MM.1S (cell line): ENCODE measurements around the gene S100A4.
"Not testable (repeated sequence)": the region's sequence is repeated elsewhere in the genome, so short reads cannot be mapped to it uniquely, and the experiment has no call there.

Experiments
- DNase-seq: peaks from one replicate; pipeline ENCODE4 v3.0.0-alpha.2; 2015
- H2AFZ ChIP-seq: fragments of 300-600 bp; sonication (generic); 2 replicates; pipeline ENCODE4 v1.6.0; 2016; ENCODE audit warnings: antibody characterized with exemption, low read length
- H3F3A ChIP-seq: fragments of 300-600 bp; sonication (generic); 2 replicates; pipeline ENCODE4 v1.6.1; 2016; ENCODE audit warnings: mild to moderate bottlenecking, antibody characterized with exemption, low read length, moderate library complexity, mixed read lengths; ENCODE audit not compliant: insufficient read depth
- H3K27ac ChIP-seq: fragments of 300-600 bp; sonication (generic); 2 replicates; pipeline ENCODE4 v1.5.1; 2016; ENCODE audit warnings: mild to moderate bottlenecking, low read length
- H3K27me3 ChIP-seq: fragments of 300-600 bp; sonication (generic); replicated peaks from 2 replicates; pipeline ENCODE4 v1.6.0; 2016; ENCODE audit warnings: low read length; ENCODE audit not compliant: insufficient read depth
- H3K36me3 ChIP-seq: fragments of 300-600 bp; sonication (generic); replicated peaks from 2 replicates; pipeline ENCODE4 v1.6.1; 2016; ENCODE audit warnings: mild to moderate bottlenecking, low read length, mixed read lengths; ENCODE audit not compliant: insufficient read depth
- H3K4me1 ChIP-seq: fragments of 300-600 bp; sonication (generic); 2 replicates; pipeline ENCODE4 v1.6.1; 2016; ENCODE audit warnings: low read length, mixed read lengths
- H3K4me2 ChIP-seq: fragments of 300-600 bp; sonication (generic); 2 replicates; pipeline ENCODE4 v1.6.0; 2016; ENCODE audit warnings: low read depth, low read length
- H3K4me3 ChIP-seq: fragments of 300-600 bp; sonication (generic); 2 replicates; pipeline ENCODE4 v1.5.1; 2016; ENCODE audit warnings: low read length, mixed read lengths
- H3K79me2 ChIP-seq: fragments of 300-600 bp; sonication (generic); 2 replicates; pipeline ENCODE4 v1.6.1; 2016; ENCODE audit warnings: mixed run types, low read length, mixed read lengths
- H3K9ac ChIP-seq: fragments of 300-600 bp; sonication (generic); 2 replicates; pipeline ENCODE4 v1.6.1; 2016; ENCODE audit warnings: low read length, mixed read lengths
- H3K9me2 ChIP-seq: fragments of 300-600 bp; sonication (generic); replicated peaks from 2 replicates; pipeline ENCODE4 v1.6.1; 2016; ENCODE audit warnings: mild to moderate bottlenecking, low read length, mixed read lengths; ENCODE audit not compliant: insufficient read depth
- H3K9me3 ChIP-seq: fragments of 300-600 bp; sonication (generic); replicated peaks from 2 replicates; pipeline ENCODE4 v1.6.1; 2016; ENCODE audit warnings: mild to moderate bottlenecking, low read length, mixed read lengths; ENCODE audit not compliant: insufficient read depth
- H4K20me1 ChIP-seq: fragments of 300-600 bp; sonication (generic); 2 replicates; pipeline ENCODE4 v1.6.1; 2016; ENCODE audit warnings: mild to moderate bottlenecking, low read length, moderate library complexity, mixed read lengths; ENCODE audit not compliant: insufficient read depth
- EZH2 ChIP-seq: fragments of 300-600 bp; sonication (generic); optimal IDR thresholded peaks from 2 replicates; pipeline ENCODE3; 2017; ENCODE audit warnings: low read depth, mild to moderate bottlenecking, antibody characterized with exemption, low read length, mixed read lengths
- EZH2phosphoT487 ChIP-seq: fragments of 300-600 bp; sonication (generic); IDR thresholded peaks from 2 replicates; pipeline ENCODE4 v1.6.1; 2018; ENCODE audit warnings: antibody characterized with exemption, low read length
- TF ChIP-seq, protein P1 (sequence below): fragments of 300-600 bp; sonication (generic); IDR thresholded peaks from 2 replicates; pipeline ENCODE4 v1.5.1; 2016; ENCODE audit warnings: antibody characterized with exemption, low read length, mixed read lengths

The S100A4 gene

DNA sequence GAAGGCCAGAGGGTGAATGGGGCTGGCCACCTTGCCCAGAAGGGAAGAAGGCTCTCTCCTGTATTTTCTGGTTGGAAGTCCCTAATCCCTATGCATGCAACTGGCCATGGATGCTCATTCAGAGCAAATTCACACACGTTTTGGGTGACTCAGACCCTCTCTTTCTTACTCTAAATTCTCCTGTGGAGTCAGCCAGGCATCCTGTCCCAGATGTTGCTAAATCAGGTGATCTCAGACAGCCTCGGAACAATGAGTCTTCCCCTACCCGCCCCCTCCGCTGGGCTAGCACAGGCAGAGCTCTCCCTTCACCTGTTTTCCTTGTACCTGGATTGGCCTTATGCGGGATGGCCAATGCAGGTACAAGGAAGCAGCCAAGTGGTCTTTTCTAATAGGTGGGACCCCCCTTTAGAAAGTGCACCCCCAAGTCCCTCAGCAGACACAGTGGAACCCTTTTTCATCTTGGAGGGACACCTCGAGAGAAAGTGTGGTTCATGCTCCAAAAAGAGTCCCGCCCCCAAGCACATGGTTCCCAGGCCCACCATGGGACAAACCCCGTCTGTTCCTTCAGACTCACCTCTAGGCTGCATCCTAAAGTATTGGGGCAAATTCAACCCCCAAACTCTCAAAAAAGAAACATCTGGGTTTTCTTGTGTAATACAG lies 18.5 kb downstream of the S100A4 start:
- H2AFZ ChIP-seq, result no peak overlapping the region
- peaks cover 2% of the 10 kb centered on the region for H3K4me1 ChIP-seq

DNA sequence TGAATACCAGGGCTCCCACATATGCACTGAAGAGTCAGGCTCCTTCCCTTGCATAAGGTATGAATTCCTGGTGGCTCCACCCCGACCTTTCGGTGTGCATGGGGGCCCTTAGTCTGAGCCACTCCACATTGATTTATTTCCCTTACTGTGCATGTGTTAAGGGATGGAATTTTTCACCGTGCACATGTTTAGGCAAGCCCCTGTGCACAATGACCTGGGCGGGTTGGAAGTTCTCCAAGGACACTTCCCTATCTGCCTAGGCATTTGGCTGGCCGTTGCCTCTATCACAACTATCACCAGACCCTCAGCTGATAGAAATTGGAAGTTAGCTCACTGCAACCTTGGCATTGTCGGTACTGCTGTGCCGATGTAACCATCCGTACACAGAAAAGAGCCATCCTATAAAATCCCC lies 19.5 kb downstream of the S100A4 start:
- no peaks in the 10 kb centered on the region for H4K20me1 ChIP-seq
- no peaks in the 10 kb centered on the region for H3K9me3 ChIP-seq
- H3K9me2 ChIP-seq, result no peaks in the 10 kb centered on the region
- no peak for DNase-seq
- H2AFZ ChIP-seq, result no peak overlapping the region
- H3K79me2 ChIP-seq, result no peaks in the 10 kb centered on the region
- H3F3A ChIP-seq, result no peaks in the 10 kb centered on the region
- no peak overlapping the region for H3K9ac ChIP-seq
- no peak overlapping the region for H3K4me2 ChIP-seq
- H3K27me3 ChIP-seq, result no peaks in the 10 kb centered on the region
- no peak overlapping the region for H3K27ac ChIP-seq
- H3K36me3 ChIP-seq, result no peaks in the 10 kb centered on the region
- H3K4me3 ChIP-seq, result no peak overlapping the region
- no peaks in the 10 kb centered on the region for H3K4me1 ChIP-seq
- TF ChIP-seq EZH2, result no peak
- TF ChIP-seq EZH2phosphoT487, result no peak
- TF ChIP-seq, protein P1, sequence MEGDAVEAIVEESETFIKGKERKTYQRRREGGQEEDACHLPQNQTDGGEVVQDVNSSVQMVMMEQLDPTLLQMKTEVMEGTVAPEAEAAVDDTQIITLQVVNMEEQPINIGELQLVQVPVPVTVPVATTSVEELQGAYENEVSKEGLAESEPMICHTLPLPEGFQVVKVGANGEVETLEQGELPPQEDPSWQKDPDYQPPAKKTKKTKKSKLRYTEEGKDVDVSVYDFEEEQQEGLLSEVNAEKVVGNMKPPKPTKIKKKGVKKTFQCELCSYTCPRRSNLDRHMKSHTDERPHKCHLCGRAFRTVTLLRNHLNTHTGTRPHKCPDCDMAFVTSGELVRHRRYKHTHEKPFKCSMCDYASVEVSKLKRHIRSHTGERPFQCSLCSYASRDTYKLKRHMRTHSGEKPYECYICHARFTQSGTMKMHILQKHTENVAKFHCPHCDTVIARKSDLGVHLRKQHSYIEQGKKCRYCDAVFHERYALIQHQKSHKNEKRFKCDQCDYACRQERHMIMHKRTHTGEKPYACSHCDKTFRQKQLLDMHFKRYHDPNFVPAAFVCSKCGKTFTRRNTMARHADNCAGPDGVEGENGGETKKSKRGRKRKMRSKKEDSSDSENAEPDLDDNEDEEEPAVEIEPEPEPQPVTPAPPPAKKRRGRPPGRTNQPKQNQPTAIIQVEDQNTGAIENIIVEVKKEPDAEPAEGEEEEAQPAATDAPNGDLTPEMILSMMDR, result no peak

More for the DNA sequence above, 18.5 kb downstream of the S100A4 start:
- no peaks in the 10 kb centered on the region for H3K9me2 ChIP-seq
- H3K27me3 ChIP-seq, result no peaks in the 10 kb centered on the region
- no peaks in the 10 kb centered on the region for H3F3A ChIP-seq
- no peak overlapping the region for H3K27ac ChIP-seq
- no peak overlapping the region for H3K4me3 ChIP-seq
- no peak for DNase-seq
- H4K20me1 ChIP-seq, result no peaks in the 10 kb centered on the region
- no peak overlapping the region for H3K9ac ChIP-seq
- no peaks in the 10 kb centered on the region for H3K9me3 ChIP-seq
- no peak for TF ChIP-seq EZH2
- no peak for TF ChIP-seq EZH2phosphoT487
- TF ChIP-seq, protein P1, result no peak
- H3K4me2 ChIP-seq, result no peak overlapping the region
- no peaks in the 10 kb centered on the region for H3K36me3 ChIP-seq
- no peaks in the 10 kb centered on the region for H3K79me2 ChIP-seq

DNA sequence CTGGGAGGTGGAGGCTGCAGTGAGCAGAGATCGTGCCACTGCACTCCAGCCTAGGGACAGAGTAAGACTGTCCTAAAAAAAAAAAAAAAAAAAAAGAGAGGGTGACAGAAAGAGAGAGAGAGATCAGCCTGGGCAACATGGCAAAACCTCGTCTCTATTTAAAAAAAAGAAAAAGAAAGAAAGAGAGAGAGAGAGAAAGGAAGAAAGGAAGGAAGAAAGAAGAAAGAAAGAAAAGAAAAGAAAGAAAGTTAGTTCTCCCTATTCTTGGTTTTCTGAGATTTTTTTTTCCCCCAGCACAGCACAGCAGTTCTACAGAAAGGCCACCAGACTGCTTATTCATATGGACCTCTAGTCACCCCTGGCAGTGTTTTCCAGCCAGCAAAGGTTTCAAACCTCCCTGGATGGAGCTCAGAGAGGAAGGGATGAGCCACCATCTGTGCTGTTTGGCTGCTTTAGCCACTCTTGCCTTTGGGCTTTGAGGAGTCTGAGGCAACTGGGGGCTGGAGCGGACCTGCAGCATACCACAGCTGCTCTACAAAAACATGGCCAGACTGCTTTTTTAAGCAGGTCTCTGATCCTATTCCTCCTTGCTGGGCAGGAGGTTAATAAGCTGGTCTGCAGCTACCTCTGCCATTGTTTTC lies 20.4 kb downstream of the S100A4 start:
- Histone ChIP-seq H3K27me3 (no peaks in the 10 kb centered on the region), H3K79me2 (no peaks in the 10 kb centered on the region), H2AFZ (no peak overlapping the region), H3K9ac (no peak overlapping the region), H3K4me2 (no peak overlapping the region), H3K9me2 (no peaks in the 10 kb centered on the region), H4K20me1 (no peaks in the 10 kb centered on the region), H3K9me3 (no peaks in the 10 kb centered on the region), H3K4me1 (no peaks in the 10 kb centered on the region), H3F3A (no peaks in the 10 kb centered on the region), H3K4me3 (no peak overlapping the region), H3K36me3 (no peaks in the 10 kb centered on the region), H3K27ac (no peak overlapping the region)
- TF ChIP-seq EZH2 (no peak), EZH2phosphoT487 (no peak)
- TF ChIP-seq, protein P1, result no peak
- DNase-seq, result no peak

DNA sequence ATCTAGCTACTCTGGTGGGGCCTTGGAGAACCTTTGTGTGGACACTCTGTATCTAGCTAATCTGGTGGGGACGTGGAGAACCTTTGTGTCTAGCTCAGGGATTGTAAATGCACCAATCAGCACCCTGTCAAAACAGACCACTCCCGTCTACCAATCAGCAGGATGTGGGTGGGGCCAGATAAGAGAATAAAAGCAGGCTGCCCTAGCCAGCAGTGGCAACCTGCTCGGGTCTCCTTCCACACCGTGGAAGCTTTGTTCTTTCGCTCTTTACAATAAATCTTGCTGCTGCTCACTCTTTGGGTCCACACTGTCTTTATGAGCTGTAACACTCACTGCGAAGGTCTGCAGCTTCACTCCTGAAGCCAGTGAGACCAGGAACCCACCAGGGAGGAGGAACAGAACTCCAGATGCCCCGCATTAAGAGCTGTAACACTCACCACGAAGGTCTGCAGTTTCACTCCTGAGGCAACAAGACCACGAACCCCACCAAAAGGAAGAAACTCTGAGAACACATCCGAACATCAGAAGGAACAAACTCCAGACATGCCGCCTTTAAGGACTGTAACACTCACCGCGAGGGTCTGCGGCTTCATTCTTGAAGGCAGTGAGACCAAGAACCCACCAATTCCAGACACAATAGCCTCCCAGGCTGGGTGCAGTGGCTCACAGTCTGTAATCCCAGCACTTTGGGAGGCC lies 23.1 kb downstream of the S100A4 start:
- not testable (repeated sequence) for H3K4me1 ChIP-seq, H3K79me2 ChIP-seq, H4K20me1 ChIP-seq, H3K27ac ChIP-seq, H3K9ac ChIP-seq, H3K4me2 ChIP-seq, H3K9me3 ChIP-seq, H3K27me3 ChIP-seq, H3K36me3 ChIP-seq, H3K9me2 ChIP-seq, H2AFZ ChIP-seq, H3K4me3 ChIP-seq, H3F3A ChIP-seq, DNase-seq

DNA sequence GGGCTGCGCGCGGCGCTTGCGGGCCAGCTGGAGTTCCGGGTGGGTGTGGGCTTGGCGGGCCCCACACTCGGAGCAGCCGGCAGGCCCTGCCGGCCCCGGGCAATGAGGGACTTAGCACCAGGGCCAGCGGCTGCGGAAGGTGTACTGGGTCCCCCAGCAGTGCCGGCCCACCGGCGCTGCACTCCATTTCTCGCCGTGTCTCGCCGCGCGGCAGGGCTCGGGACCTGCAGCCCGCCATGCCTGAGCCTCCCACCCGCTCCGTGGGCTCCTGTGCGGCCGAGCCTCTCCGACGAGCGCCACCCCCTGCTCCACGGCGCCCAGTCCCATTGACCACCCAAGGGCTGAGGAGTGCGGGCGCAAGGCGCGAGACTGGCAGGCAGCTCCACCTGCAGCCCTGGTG lies 23.8 kb downstream of the S100A4 start:
- not testable (repeated sequence) for H3K4me1 ChIP-seq, H3F3A ChIP-seq, H3K4me2 ChIP-seq, H3K27me3 ChIP-seq, H3K79me2 ChIP-seq, H3K9me3 ChIP-seq, H2AFZ ChIP-seq, DNase-seq, H3K27ac ChIP-seq, H3K36me3 ChIP-seq, H3K9me2 ChIP-seq, H4K20me1 ChIP-seq, H3K4me3 ChIP-seq, H3K9ac ChIP-seq
